Uterus (tissue), 4 donors: ENCODE results near the gene PLXND1. TPM values are rescaled to one million over a fixed set of nuclear protein-coding genes. Genes with fewer than 3 reads are reported as not detected.

Experiments used
- DNase-seq, 2 donors: peaks; one replicate each; pipeline ENCODE4 v3.0.0-alpha.2; 2019 to 2020
- H3K27ac ChIP-seq, 2 donors: fragments of 200-600 bp; sonication (generic); 1 replicate in 1 of 2; 2 replicates in 1 of 2; pipeline ENCODE4 v1.5.1; 2016 to 2018
- H3K27me3 ChIP-seq, 2 donors: fragments of 200-600 bp; sonication (generic); one replicate each; pipeline ENCODE4 v1.5.1; 2018 to 2019; ENCODE audit warnings: control low read depth in 1 of 2
- H3K36me3 ChIP-seq, 2 donors: fragments of 200-600 bp; sonication (generic); one replicate each; pipeline ENCODE4 v1.5.1; 2019; ENCODE audit warnings: control low read depth in 1 of 2
- H3K4me1 ChIP-seq, 2 donors: fragments of 200-600 bp; sonication (generic); one replicate each; pipeline ENCODE4 v1.5.1; 2018 to 2019; ENCODE audit warnings: control low read depth in 1 of 2
- H3K4me3 ChIP-seq, 2 donors: fragments of 200-600 bp; sonication (generic); 1 replicate in 1 of 2; 2 replicates in 1 of 2; pipeline ENCODE4 v1.5.1; 2018 to 2019; ENCODE audit warnings: mild to moderate bottlenecking in 1 of 2
- H3K9me3 ChIP-seq, 2 donors: fragments of 200-600 bp; sonication (generic); one replicate each; pipeline ENCODE4 v1.5.1; 2019; ENCODE audit warnings: control low read depth in 1 of 2
- POLR2A ChIP-seq, 2 donors: fragments of 450-650 bp; IDR thresholded peaks; one replicate each; pipeline ENCODE4 v1.6.1; 2016; ENCODE audit warnings: antibody characterized with exemption in 2 of 2, mild to moderate bottlenecking in 1 of 2, moderate library complexity in 1 of 2
- intact Hi-C: fragments of 100-400 bp; cut with DNase I; formaldehyde crosslinking; loops from one replicate; pipeline ENCODE4 v1.15.1; 2023; ENCODE audit warnings: low total_unique reads
- total RNA-seq, 4 donors: library from RNA; depleted of rRNA in 3 of 4; stranded (reverse); fragments of >200 nt in 3 of 4; gene quantifications; one replicate each; pipeline versions ENCODE4 v1.1.0 to v1.2.4, GENCODE V29; 2014 to 2023
- TF ChIP-seq, protein P1 (sequence below), 4 experiments: fragments of 200-600 bp in 2 of 4; fragments of 450-650 bp in 2 of 4; sonication (generic) in 2 of 4; IDR thresholded peaks; one replicate each; pipeline ENCODE4 v1.5.1; 2016 to 2019; ENCODE audit warnings: antibody characterized with exemption in 4 of 4, mild to moderate bottlenecking in 2 of 4, moderate library complexity in 1 of 4
- donor health status: DM: yes; HTN: yes; CAD: no.

The PLXND1 gene
- total RNA-seq, 4 donors from 2014 or later: 54.7 to 343 (median 121) TPM

DNA sequence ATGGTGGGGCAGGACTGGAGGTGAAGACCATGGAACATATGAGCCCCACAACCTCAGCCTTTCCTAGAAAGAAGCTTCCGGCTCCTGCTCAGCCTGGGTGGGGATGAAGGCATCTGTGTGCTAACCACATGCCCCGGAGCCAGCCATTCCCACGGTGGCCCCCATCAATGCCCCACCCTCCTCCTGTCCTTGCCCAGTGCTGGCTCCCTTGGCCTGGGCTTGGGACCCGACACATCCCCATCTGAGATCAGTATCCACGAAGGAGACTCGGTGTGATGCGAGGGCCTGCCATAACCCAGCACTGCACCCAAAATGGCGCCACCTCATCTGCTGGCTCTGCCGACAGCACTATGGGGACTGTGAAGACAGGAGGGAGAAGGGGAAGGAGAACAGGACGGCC lies 16.5 kb upstream of the PLXND1 start:
- intact Hi-C loops: no loop called here

DNA sequence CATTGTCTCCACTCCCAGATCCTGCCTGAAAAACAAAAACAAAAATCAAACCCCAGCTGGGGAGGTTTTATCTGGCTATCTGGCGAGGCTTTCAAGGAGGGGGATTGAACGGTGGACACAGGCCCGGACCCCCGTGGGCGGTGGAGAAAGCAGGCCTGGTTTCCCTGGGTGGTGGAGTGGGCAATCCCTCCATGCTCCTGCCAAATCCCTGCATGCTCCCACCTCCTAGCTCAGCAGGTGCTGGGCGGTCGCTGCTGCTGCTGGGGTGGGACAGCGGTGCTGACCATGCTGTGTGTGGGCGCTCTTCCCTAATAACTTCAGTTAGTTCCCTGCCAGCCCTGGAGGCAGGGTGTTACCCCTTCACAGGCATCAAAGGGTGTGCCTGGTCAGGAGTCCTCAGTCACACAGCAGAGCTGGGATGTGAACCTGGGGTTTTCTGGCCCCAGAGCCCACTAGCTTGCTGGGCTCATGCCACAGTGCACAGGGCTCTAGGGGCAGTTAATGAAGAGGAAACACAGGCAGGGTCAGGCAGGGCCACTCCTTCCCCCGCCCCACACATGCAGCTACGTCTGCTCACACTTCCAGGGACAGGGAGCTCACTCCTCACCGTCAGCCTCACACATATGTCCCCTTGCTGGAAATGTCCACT lies 15.9 kb upstream of the PLXND1 start:
- H3K4me1 ChIP-seq: peaks cover 6 to 14% of the 10 kb centered on the region in 2 donors
- intact Hi-C loops: no loop called here
- no peaks in the 10 kb centered on the region for H3K9me3 ChIP-seq
- no peak overlapping the region for H3K4me3 ChIP-seq
- no peaks in the 10 kb centered on the region for H3K27me3 ChIP-seq
- DNase-seq: no peak
- TF ChIP-seq, protein P1, sequence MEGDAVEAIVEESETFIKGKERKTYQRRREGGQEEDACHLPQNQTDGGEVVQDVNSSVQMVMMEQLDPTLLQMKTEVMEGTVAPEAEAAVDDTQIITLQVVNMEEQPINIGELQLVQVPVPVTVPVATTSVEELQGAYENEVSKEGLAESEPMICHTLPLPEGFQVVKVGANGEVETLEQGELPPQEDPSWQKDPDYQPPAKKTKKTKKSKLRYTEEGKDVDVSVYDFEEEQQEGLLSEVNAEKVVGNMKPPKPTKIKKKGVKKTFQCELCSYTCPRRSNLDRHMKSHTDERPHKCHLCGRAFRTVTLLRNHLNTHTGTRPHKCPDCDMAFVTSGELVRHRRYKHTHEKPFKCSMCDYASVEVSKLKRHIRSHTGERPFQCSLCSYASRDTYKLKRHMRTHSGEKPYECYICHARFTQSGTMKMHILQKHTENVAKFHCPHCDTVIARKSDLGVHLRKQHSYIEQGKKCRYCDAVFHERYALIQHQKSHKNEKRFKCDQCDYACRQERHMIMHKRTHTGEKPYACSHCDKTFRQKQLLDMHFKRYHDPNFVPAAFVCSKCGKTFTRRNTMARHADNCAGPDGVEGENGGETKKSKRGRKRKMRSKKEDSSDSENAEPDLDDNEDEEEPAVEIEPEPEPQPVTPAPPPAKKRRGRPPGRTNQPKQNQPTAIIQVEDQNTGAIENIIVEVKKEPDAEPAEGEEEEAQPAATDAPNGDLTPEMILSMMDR (IDR thresholded peaks at IDR 0.05): no peak
- no peak for TF ChIP-seq POLR2A (IDR thresholded peaks at IDR 0.05)
- H3K36me3 ChIP-seq: no peaks in the 10 kb centered on the region
- H3K27ac ChIP-seq: peak overlapping the region; percentile 91 to 98

More for the DNA sequence above, 16.5 kb upstream of the PLXND1 start:
- Histone ChIP-seq H3K27ac (peak overlapping the region; percentile 91 to 98), H3K4me1 (peaks cover 6 to 14% of the 10 kb centered on the region in 2 donors), H3K27me3 (no peaks in the 10 kb centered on the region), H3K9me3 (no peaks in the 10 kb centered on the region), H3K4me3 (no peak overlapping the region), H3K36me3 (no peaks in the 10 kb centered on the region)
- no peak for DNase-seq
- TF ChIP-seq, protein P1 (IDR thresholded peaks at IDR 0.05): no peak
- TF ChIP-seq POLR2A (IDR thresholded peaks at IDR 0.05): no peak

DNA sequence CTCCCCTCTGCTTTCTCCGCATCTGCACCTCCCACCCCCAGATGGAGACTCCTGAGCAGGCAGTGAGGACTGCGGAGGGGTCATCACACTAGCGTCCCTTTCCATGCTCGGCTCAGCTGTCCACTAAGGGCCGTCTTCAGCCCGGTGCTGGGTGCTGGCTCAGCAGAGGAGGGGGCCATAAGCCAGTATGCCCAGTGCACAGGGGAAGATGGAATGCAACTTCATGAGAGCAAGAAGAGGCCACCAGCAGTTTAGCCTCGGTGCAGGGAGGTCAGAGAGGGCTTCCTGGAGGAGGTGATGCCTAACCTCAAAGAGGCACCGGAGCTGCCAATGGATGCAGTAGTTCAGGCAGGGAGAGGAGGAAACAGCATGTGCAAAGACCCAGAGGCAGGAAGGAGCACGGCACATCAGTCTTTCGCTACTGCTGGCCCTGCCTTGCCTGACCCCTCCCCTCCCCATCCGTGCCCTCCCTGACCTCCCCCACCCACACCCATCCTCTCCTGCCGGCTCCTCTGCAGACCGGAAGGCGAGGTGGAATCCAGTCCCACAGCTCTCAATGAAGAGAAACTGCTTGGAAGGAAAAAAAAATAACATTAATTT lies 15.2 kb upstream of the PLXND1 start:
- no peaks in the 10 kb centered on the region for H3K36me3 ChIP-seq
- no peak overlapping the region for H3K4me3 ChIP-seq
- intact Hi-C loops: no loop called here
- no peak for TF ChIP-seq POLR2A (IDR thresholded peaks at IDR 0.05)
- TF ChIP-seq, protein P1 (IDR thresholded peaks at IDR 0.05): no peak
- peak overlapping the region; percentile 91 to 98 for H3K27ac ChIP-seq
- DNase-seq: peak in 1 of 2 donors; percentile 35
- H3K9me3 ChIP-seq: no peaks in the 10 kb centered on the region
- H3K4me1 ChIP-seq: peaks cover 6 to 14% of the 10 kb centered on the region in 2 donors
- no peaks in the 10 kb centered on the region for H3K27me3 ChIP-seq

DNA sequence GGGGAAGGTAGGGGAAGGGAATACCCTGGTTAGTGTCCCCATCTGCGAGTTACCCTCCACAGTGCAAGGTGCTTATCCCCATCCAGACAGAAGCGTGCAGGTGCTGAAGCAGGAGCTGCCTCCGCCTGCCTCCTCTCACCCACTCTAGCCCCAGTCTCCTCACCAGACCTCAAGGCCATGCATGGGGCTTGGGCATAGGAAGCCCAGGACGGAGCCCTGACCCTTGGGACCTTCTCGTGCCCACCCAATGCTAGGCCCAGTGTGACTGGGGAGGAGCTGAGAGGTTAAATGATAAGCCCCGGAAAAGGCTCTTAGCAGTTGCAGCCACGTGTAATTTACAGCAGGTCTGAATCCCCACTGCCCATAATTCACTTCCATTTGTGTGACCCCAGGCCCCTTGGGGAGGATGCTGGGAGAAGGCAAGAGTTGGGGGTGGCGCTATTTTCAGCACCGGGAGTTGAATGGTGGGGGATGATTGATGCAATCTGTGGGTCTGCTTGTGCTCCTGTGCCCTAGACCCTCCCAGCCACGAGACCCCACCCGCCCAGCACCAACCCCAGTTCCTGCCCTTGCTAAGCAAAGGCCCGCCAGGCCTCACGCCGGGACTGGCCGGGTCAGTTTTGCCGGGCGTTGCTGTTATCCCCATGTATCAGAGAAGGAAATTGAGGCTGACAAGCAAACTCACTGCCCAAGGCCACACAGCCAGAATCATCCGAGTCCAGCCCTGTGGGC lies 14.5 kb upstream of the PLXND1 start:
- no peaks in the 10 kb centered on the region for H3K9me3 ChIP-seq
- H3K4me1 ChIP-seq: peaks cover 6 to 11% of the 10 kb centered on the region in 2 donors
- intact Hi-C loops: no loop called here
- no peak for TF ChIP-seq POLR2A (IDR thresholded peaks at IDR 0.05)
- TF ChIP-seq, protein P1 (IDR thresholded peaks at IDR 0.05): no peak
- peak overlapping the region in 1 of 2 donors; percentile 91 for H3K27ac ChIP-seq
- no peak for DNase-seq
- H3K36me3 ChIP-seq: no peaks in the 10 kb centered on the region
- H3K4me3 ChIP-seq: no peak overlapping the region
- H3K27me3 ChIP-seq: no peaks in the 10 kb centered on the region

DNA sequence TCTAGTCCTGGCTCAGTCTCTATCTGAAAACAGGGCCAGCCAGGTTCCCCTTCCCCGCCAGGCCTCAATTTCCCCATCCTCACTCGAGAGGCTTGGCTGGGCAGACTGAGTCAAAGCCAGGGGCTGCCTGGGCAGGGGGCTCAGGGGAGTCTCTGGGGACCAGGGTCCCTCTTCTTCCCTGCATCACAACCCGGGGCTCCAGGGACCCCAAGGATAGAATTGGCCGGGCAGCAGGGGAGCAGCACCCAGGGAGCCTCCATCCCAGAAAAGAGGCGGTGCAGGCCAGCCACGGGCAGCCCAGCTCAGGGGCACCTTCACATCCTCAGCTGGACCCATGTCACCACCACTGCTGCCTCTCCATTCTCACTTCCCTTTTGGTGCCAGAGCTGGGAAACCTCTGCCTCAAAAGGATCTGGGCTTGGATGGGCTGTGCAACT lies 13.3 kb upstream of the PLXND1 start:
- H3K27ac ChIP-seq: peak overlapping the region; percentile 25 to 31
- no peak for DNase-seq
- peaks cover 0 to 13% of the 10 kb centered on the region in 2 donors for H3K4me1 ChIP-seq
- no peaks in the 10 kb centered on the region for H3K36me3 ChIP-seq
- H3K9me3 ChIP-seq: no peaks in the 10 kb centered on the region
- intact Hi-C loops: no loop called here
- H3K4me3 ChIP-seq: no peak overlapping the region
- H3K27me3 ChIP-seq: no peaks in the 10 kb centered on the region
- TF ChIP-seq POLR2A (IDR thresholded peaks at IDR 0.05): no peak
- TF ChIP-seq, protein P1 (IDR thresholded peaks at IDR 0.05): no peak
